GM12872 (cell line): ENCODE results near the gene SMARCB1.

ENCODE experiments used
- CTCF ChIP-seq: IDR thresholded peaks from 3 replicates; pipeline ENCODE4 v1.5.1; 2011; ENCODE audit warnings: low read depth, mild to moderate bottlenecking, low read length, moderate library complexity; ENCODE audit not compliant: insufficient read depth

The SMARCB1 gene

GRCh38 chr22:23883658-23884057 lies 96.9 kb downstream of the SMARCB1 start:
- no peak for TF ChIP-seq CTCF

DNA sequence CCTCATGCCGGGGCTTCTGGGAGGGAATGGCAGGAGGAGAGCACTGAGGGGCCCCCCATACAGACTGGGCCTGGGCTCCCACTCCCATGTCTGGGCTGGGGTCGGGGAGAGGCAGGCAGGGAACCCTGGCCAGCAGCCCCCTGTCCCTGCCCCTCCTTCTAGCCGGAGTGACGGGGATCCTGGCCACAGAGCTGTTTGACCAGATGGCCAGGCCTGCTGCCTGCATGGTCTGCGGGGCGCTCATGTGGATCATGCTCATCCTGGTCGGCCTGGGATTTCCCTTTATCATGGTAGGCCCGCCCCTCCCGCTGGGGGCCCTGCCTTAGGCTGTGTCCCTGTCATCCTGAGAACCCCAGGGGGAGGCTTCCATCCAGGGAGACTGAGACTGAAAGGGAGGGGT lies 97.4 kb downstream of the SMARCB1 start:
- no peak for TF ChIP-seq CTCF
